Measurements from ENCODE around the gene MAD1L1.

GRCh38 chr7:2141021-2141410 is 91.7 kb downstream of the MAD1L1 start:
- TF ChIP-seq CTCF (IDR thresholded peaks at IDR 0.05) (no peak), NR3C1 (CRISPR knock-in tag; conservative IDR thresholded peaks at IDR 0.05; ENCODE audit: low read depth) (no peak)
